GM19328 (cell line): ENCODE results near the gene FAM171A2.

Source experiments
- ATAC-seq: cut with Tn5 transposase; IDR thresholded peaks from one replicate; pipeline ENCODE4 v1.9.1; 2021; ENCODE audit warnings: mild to moderate bottlenecking, moderate library complexity; ENCODE audit not compliant: unreplicated experiment

Gene FAM171A2

GRCh38 chr17:44323359-44324091, 40.1 kb downstream of the FAM171A2 start:
- ATAC-seq, result no peak

- no peak for ATAC-seq
Measured at GRCh38 chr17:44322236-44322895, 41.3 kb downstream of the FAM171A2 start.

GRCh38 chr17:44321246-44322120, 42.2 kb downstream of the FAM171A2 start:
- ATAC-seq, result no peak

GRCh38 chr17:44320066-44320465, 43.6 kb downstream of the FAM171A2 start:
- ATAC-seq, result no peak

- no peak for ATAC-seq
Measured at GRCh38 chr17:44318077-44318892, 45.4 kb downstream of the FAM171A2 start.

GRCh38 chr17:44317545-44317944, 46.1 kb downstream of the FAM171A2 start:
- no peak for ATAC-seq

- no peak for ATAC-seq
Measured at GRCh38 chr17:44315760-44316731, 47.6 kb downstream of the FAM171A2 start.

- no peak for ATAC-seq
Measured at GRCh38 chr17:44314869-44315661, 48.6 kb downstream of the FAM171A2 start.

- ATAC-seq, result no peak
Measured at GRCh38 chr17:44314524-44314868, 49.2 kb downstream of the FAM171A2 start.

- ATAC-seq, result no peak
Measured at GRCh38 chr17:44314031-44314430, 49.6 kb downstream of the FAM171A2 start.

- ATAC-seq, result no peak
Measured at GRCh38 chr17:44312396-44313104, 51.1 kb downstream of the FAM171A2 start.

- ATAC-seq, result no peak
Measured at GRCh38 chr17:44311562-44312181, 52.0 kb downstream of the FAM171A2 start.

- no peak for ATAC-seq
Measured at GRCh38 chr17:44310609-44311376, 52.9 kb downstream of the FAM171A2 start.

- no peak for ATAC-seq
Measured at GRCh38 chr17:44310188-44310587, 53.5 kb downstream of the FAM171A2 start.

GRCh38 chr17:44309472-44309871, 54.2 kb downstream of the FAM171A2 start:
- no peak for ATAC-seq

- no peak for ATAC-seq
Measured at GRCh38 chr17:44308865-44309264, 54.8 kb downstream of the FAM171A2 start.

- no peak for ATAC-seq
Measured at GRCh38 chr17:44308320-44308818, 55.3 kb downstream of the FAM171A2 start, which contains the start of gene RUNDC3A. Gene RUNDC3A, plus strand, starts transcription at chr17:44308601. Its CDS starts 232 bp downstream, at chr17:44308833.
